ENCODE measurements around the gene TMEM132C. TPM values are rescaled to one million over a fixed set of nuclear protein-coding genes. Genes with fewer than 3 reads are reported as not detected.

Gene TMEM132C
- total RNA-seq, 2 experiments from 2014 or later = not detected

DNA sequence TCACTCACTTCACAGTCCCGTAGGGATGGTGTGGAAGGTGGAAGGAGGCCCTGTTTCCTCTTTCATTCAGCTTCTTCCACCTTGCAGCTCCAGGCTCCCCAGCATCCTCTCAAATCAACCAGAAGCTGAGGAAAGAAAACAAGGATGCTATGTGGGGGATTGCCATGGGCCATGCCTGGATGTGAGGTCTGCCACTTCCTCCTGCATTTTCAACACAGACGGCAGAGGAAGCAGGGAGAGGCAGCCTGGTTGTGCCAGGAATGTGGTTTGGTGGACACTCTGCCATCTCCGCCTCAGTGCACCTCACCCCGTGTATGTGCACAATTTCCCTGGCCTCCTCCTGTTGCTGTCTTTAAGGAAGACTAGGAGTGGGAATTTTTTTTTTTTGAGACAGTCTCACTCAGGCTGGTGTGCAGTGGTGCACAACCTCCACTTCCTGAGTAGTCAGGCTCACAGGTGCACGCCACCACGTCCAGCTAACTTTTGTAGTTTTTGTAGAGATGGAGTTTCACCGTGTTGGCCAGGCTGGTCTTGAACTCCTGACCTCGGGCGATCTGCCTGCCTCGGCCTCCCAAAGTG, 457.6 kb downstream of the TMEM132C start:
- ATAC-seq (no peak), DNase-seq (no peak)
- H3K36me3 Mint-ChIP-seq = no peaks in the 10 kb centered on the region
- no peaks in the 10 kb centered on the region for H3K4me1 Mint-ChIP-seq
- peaks cover 2% of the 10 kb centered on the region for H3K27me3 Mint-ChIP-seq
- CTCF ChIA-PET = no interaction called here
- peaks cover 2% of the 10 kb centered on the region for H3K9me3 Mint-ChIP-seq (ENCODE audit: low read depth)
- H3K4me3 Mint-ChIP-seq = no peak overlapping the region
- no peak overlapping the region for H3K27ac Mint-ChIP-seq

DNA sequence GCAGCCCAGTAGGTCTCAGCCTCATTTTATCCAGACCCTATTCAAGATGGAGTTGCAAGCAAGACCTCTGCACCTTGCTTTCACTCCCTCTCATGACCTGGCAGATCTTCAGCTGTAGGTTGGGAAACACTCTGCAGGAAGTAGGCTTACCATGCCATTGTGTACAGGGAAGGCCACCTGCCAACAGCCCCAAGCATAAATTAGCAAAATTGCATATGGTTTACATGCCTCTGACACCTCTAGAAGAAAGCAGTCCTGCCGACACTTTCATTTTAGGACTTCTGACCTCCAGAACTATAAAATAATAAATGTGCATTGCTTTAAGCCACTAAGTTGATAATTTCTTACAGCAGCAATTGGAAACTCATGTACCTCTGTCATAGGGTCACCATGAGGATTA, 459.9 kb downstream of the TMEM132C start:
- CTCF ChIA-PET = no interaction called here
- ATAC-seq (no peak), DNase-seq (no peak)
- no peak overlapping the region for H3K4me3 Mint-ChIP-seq
- peaks cover 4% of the 10 kb centered on the region for H3K27me3 Mint-ChIP-seq
- H3K9me3 Mint-ChIP-seq (ENCODE audit: low read depth) = no peaks in the 10 kb centered on the region
- no peaks in the 10 kb centered on the region for H3K36me3 Mint-ChIP-seq
- no peak overlapping the region for H3K27ac Mint-ChIP-seq
- no peaks in the 10 kb centered on the region for H3K4me1 Mint-ChIP-seq

DNA sequence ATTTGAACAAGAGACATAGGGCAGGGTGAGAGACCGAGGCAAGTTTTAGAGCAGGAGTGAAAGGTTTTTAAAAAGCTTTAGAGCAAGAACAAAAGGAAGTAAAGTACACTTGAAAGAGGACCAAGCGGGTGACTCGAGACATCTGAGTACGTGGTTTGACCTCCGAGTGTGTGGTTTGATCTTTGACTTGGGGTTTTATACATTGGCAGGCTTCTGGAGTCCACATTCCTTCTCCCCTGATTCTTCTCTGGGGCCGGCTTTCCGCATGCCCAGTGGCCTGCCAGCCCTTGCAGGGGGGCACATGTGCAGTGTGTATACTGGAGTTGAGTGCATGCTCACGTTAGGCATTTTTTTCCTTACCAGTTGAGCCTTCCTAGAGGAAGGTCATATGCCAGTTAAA, 460.5 kb downstream of the TMEM132C start:
- DNase-seq (no peak), ATAC-seq (no peak)
- Mint-ChIP-seq H3K36me3 (no peaks in the 10 kb centered on the region), H3K27ac (no peak overlapping the region), H3K27me3 (peaks cover 4% of the 10 kb centered on the region), H3K4me1 (no peaks in the 10 kb centered on the region), H3K4me3 (no peak overlapping the region), H3K9me3 (ENCODE audit: low read depth) (no peaks in the 10 kb centered on the region)
- CTCF ChIA-PET = no interaction called here

DNA sequence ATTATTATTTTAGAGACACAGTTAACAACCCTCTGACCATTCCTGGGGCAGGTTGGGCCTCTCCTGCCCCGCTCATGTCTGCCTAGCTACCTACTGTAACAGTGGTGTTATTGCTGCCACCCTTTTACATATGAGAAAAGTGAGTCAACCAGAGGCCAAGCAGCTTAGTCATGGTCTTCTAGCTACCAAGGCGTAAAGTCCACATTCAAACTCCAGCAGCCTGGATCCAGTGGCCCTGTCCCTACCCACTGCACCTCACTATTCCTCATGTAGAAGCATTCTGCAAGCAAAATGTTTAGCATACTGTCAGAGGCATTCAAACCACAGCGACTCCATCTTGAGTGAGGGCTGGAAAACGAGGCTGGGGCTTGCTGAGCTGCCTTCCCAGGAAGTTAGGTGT, 461.0 kb downstream of the TMEM132C start:
- H3K27me3 Mint-ChIP-seq = peaks cover 4% of the 10 kb centered on the region

DNA sequence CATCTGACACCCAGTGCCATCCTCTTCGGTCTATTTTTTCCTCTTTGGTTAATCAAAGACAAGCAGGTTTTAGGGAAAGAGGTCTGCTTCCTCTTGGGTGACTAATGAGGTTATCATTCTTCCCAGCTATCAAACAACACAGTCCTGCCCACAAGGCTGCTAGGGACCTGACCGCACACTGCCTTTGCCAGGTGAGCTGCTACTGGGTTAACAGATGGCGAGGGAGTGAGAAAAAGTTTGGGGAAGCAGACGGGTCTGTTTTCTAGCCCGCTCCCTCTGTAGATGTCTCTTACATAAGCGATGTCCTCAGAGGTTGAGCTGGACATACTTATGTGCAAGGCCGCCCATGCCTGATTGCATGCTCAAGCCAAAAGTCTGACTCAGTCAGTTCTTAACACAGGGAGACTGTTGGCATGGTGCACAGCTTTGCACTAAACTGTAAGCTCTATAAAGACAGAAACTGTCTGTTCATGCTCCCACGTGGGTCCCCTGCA, 462.7 kb downstream of the TMEM132C start:
- H3K4me1 Mint-ChIP-seq = no peaks in the 10 kb centered on the region
- peaks cover 4% of the 10 kb centered on the region for H3K27me3 Mint-ChIP-seq
- no peaks in the 10 kb centered on the region for H3K36me3 Mint-ChIP-seq
- no peaks in the 10 kb centered on the region for H3K9me3 Mint-ChIP-seq (ENCODE audit: low read depth)
- H3K27ac Mint-ChIP-seq = no peak overlapping the region
- no peak overlapping the region for H3K4me3 Mint-ChIP-seq
- DNase-seq = no peak
- ATAC-seq = no peak
- CTCF ChIA-PET = no interaction called here

More for the DNA sequence above, 461.0 kb downstream of the TMEM132C start:
- DNase-seq = no peak
- CTCF ChIA-PET = no interaction called here
- no peaks in the 10 kb centered on the region for H3K9me3 Mint-ChIP-seq (ENCODE audit: low read depth)
- ATAC-seq = no peak
- H3K36me3 Mint-ChIP-seq = no peaks in the 10 kb centered on the region
- no peak overlapping the region for H3K4me3 Mint-ChIP-seq
- H3K4me1 Mint-ChIP-seq = no peaks in the 10 kb centered on the region
- no peak overlapping the region for H3K27ac Mint-ChIP-seq

DNA sequence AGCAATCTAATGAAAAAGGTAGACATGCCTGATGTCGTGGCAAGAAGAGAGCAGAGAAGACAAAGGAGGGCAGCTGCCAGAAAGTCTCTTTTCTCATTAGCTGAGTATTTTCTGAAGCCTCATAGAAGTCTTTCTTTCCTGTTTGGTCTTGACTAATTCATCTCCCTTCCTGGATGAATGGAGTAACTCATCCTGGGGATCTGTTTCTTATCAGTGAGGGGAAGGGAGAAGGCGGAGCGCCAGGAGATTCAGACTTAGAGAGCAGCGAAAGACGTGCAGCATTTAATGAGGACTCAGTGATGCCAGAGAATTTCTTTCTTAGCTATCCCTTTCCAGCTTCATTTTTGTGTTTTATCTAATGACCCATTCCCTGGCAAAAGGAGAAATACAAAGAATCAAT, 467.4 kb downstream of the TMEM132C start:
- Mint-ChIP-seq H3K4me1 (no peaks in the 10 kb centered on the region), H3K27ac (no peak overlapping the region), H3K27me3 (peaks cover 4% of the 10 kb centered on the region), H3K4me3 (no peak overlapping the region), H3K9me3 (ENCODE audit: low read depth) (no peaks in the 10 kb centered on the region), H3K36me3 (no peaks in the 10 kb centered on the region)
- CTCF ChIA-PET = no interaction called here
- no peak for ATAC-seq
- DNase-seq = no peak

DNA sequence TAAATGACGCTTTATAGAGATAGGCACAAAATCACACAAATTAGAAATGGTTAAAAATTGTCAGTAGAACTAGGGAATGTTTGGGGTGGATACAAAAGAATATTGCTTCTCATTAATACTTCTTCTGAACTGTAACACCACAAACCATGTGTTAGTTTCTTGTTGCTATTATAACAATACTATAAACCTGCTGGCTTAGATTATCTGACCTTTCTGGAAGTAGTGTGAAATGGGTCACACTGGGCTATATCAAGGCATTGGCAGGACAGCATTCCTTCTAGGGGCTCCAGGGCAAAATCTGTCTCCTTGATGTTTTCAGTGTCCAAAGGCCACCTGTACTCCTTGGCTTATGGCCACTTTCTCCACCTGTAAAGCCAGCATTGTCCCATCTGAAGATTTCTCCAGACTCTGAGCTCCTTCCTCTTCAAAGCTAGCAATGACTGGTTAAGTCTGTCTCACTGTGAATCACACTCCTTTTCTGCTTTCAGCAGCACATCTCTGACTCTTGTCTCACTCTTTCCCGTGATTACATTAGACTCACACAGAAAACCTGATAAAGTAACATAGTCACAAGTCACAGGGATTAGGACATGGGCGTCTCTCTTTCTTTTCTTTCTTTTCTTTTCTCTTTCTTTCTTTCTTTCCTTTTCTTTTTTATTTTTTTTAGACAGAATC, 470.5 kb downstream of the TMEM132C start:
- CTCF ChIA-PET = no interaction called here
- H3K9me3 Mint-ChIP-seq (ENCODE audit: low read depth) = no peaks in the 10 kb centered on the region
- H3K27ac Mint-ChIP-seq = no peak overlapping the region
- H3K27me3 Mint-ChIP-seq = no peaks in the 10 kb centered on the region
- DNase-seq (no peak), ATAC-seq (no peak)
- H3K36me3 Mint-ChIP-seq = no peaks in the 10 kb centered on the region
- H3K4me3 Mint-ChIP-seq = no peak overlapping the region
- H3K4me1 Mint-ChIP-seq = no peaks in the 10 kb centered on the region

DNA sequence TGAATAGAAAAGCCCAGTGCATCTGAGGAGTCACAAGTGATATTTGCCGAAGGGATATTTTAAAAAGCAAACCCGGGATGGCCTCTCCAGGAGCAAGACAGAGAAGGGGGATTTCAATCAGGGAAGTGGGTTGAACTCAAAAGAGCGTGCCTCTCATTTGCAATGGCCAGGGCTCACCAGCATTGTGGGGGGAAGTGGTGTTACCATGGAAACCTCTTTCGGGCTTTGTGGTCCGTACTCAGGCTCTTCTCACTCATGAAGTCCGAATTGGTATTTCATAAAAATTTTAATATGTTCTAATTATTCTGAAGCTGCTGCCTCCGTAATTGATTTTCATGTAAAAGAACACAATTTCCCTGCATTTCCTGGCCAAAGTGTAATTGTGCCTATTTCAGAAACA, 476.9 kb downstream of the TMEM132C start:
- no peaks in the 10 kb centered on the region for H3K4me1 Mint-ChIP-seq
- H3K36me3 Mint-ChIP-seq = no peaks in the 10 kb centered on the region
- H3K27ac Mint-ChIP-seq = no peak overlapping the region
- no peaks in the 10 kb centered on the region for H3K27me3 Mint-ChIP-seq
- no peaks in the 10 kb centered on the region for H3K9me3 Mint-ChIP-seq (ENCODE audit: low read depth)
- ATAC-seq = no peak
- no peak for DNase-seq
- CTCF ChIA-PET = no interaction called here
- no peak overlapping the region for H3K4me3 Mint-ChIP-seq

DNA sequence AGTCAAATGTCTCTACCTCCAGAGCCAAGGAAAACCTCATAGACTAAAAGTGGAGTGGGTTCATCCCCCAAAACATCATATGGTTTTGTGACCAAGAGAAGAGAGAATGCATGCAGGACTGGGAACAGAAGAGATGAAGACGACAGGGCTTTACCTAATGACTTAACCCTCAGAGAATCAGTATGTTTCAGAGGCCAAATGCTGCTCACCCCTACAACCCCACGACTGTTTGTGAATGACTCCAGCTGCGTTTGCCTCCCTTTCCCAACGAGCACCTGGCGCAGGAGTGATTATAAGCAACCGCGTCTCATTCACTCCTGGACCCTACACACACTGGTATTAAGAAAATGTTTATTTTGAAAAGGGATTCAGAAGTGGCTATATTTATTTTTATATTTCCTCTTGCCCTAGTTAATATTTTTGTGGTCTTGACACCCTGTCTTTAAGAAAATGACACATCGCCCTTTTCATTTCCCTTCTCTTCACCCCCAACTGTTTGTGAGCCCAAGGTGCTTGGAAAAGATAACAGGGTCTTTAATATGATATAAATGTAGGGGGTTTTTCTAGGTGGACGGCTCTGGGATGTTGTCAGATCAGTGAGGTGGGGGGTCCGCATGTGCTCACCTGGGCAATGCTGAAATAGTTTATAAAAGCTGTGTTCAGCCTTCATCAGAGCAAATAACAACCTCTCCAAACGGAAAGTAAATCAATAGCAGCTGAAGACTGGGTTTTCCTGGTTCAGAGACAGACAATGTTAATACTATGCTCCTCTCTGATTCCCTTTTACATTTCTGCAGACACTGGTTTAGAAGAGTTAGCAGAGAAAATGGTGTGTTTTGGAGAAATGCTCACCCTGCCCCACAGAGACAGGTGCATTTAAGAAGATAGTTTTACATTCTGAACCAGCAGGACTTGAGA, 479.1 kb downstream of the TMEM132C start:
- H3K9me3 Mint-ChIP-seq (ENCODE audit: low read depth) = no peaks in the 10 kb centered on the region
- H3K27ac Mint-ChIP-seq = no peak overlapping the region
- H3K4me3 Mint-ChIP-seq = no peak overlapping the region
- ATAC-seq (no peak), DNase-seq (no peak)
- H3K27me3 Mint-ChIP-seq = no peaks in the 10 kb centered on the region
- no peaks in the 10 kb centered on the region for H3K4me1 Mint-ChIP-seq
- CTCF ChIA-PET = interaction anchor here (1.2 kb wide), 1 partner anchor 487 kb away, joined by 3 read pairs; no protein-coding TSS in a partner anchor
- no peaks in the 10 kb centered on the region for H3K36me3 Mint-ChIP-seq

DNA sequence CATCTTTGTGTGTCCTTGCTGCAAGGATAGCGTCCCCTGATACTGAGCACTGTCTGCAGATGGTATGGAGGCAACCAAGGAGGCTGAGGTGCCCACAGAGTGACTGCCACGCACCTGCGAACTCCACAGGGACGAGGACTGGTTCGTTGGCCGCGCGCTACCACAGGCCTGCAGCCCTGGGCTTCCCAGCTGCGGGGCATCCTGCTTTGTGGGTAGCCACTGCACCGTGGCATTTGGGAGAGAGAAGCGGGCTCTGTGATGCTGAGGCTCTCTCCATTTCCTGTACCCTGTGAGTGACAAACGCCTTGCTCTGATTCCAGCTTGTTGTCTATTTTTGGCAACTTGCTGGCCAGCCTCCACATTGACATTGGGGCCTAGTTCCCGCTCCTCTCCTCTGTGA, 480.5 kb downstream of the TMEM132C start:
- H3K27me3 Mint-ChIP-seq = no peaks in the 10 kb centered on the region
- DNase-seq (no peak), ATAC-seq (no peak)
- H3K36me3 Mint-ChIP-seq = no peaks in the 10 kb centered on the region
- no peak overlapping the region for H3K4me3 Mint-ChIP-seq
- H3K27ac Mint-ChIP-seq = no peak overlapping the region
- CTCF ChIA-PET = no interaction called here
- H3K9me3 Mint-ChIP-seq (ENCODE audit: low read depth) = no peaks in the 10 kb centered on the region
- H3K4me1 Mint-ChIP-seq = no peaks in the 10 kb centered on the region

DNA sequence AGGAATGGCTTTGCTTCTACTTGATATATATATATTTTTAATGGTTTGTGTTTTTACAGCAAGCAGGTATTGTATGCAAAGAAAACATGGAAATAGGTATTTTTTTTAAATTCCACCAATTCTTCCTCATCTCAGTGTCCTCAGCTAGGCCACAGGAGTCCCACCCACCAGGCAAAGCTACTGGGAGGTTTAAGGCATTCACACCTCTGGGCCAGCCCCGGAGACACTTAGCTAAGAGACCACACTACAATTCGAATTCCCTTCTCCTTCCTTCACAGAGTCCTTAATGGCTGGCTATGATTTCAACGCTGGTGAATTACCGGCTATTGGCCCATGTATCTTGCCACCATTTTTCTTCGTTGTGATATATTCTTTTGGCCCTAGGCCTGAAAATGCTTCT, 485.4 kb downstream of the TMEM132C start:
- no peaks in the 10 kb centered on the region for H3K4me1 Mint-ChIP-seq
- no peak for DNase-seq
- CTCF ChIA-PET = no interaction called here
- no peaks in the 10 kb centered on the region for H3K9me3 Mint-ChIP-seq (ENCODE audit: low read depth)
- H3K27me3 Mint-ChIP-seq = no peaks in the 10 kb centered on the region
- ATAC-seq = no peak
- no peaks in the 10 kb centered on the region for H3K36me3 Mint-ChIP-seq
- no peak overlapping the region for H3K4me3 Mint-ChIP-seq
- H3K27ac Mint-ChIP-seq = no peak overlapping the region

DNA sequence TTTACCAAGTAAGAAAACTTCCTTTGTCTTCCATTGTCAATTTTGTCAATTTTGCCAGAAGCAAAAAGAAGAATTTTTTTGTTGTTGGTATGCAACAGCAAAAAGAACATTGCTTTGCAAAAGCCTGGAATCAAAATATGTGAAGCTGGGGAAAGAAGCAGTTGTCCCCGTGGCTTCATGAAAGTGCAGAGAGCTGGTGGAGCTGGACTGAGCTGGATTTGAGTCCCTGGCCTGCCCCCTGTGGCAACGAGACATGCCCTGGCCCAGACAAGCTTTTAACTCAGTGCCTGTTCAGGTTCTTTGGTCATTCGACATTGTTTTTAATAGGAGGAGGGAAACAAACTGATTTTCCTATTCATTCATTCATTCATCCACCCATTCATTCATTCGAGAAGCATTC, 486.5 kb downstream of the TMEM132C start:
- CTCF ChIA-PET = no interaction called here
- Mint-ChIP-seq H3K36me3 (no peaks in the 10 kb centered on the region), H3K4me3 (no peak overlapping the region), H3K27ac (no peak overlapping the region), H3K27me3 (no peaks in the 10 kb centered on the region), H3K4me1 (no peaks in the 10 kb centered on the region), H3K9me3 (ENCODE audit: low read depth) (no peaks in the 10 kb centered on the region)
- DNase-seq (no peak), ATAC-seq (no peak)

DNA sequence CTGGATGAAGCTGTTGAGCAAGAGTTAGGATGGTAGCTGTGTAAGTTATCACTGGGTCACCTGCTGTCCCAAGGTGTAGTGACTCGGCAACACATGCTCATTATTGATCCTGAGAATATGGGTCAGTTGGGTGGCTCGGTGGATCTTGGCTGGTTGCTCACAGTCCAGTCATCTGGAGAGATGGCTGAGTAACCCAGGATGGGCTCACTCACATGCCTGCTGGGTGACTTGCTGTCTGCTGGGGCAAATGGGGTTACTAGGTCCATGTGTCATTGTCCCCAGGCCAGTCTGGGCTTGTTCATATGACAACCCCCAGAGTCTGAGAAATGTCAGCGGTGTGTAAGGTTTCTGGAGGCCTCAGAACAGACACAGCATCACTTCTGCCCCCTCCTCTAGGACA, 487.3 kb downstream of the TMEM132C start:
- CTCF ChIA-PET = no interaction called here
- Mint-ChIP-seq H3K27ac (no peak overlapping the region), H3K36me3 (no peaks in the 10 kb centered on the region), H3K4me3 (no peak overlapping the region), H3K27me3 (no peaks in the 10 kb centered on the region), H3K4me1 (no peaks in the 10 kb centered on the region), H3K9me3 (ENCODE audit: low read depth) (no peaks in the 10 kb centered on the region)
- no peak for ATAC-seq
- no peak for DNase-seq

DNA sequence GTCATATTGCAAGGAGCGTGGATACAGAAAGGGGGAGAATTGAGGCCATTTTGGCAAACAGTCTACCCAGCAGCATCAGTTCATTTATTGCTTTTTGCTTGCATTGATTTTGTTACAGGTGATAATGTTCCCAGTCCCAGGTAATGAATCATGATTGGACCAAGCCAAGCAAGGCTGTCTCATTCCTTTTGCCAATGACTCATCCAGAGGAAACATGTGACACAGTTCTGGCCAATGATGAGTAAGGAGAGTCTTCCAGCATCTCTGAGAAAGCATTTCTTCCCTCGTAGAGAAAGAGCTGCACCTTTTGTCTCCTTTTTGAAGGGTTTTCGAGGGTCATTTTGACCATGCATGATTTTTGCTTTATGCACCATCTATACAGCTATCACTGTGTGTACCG, 488.6 kb downstream of the TMEM132C start:
- Mint-ChIP-seq H3K9me3 (ENCODE audit: low read depth) (no peaks in the 10 kb centered on the region), H3K27ac (no peak overlapping the region), H3K27me3 (no peaks in the 10 kb centered on the region), H3K36me3 (no peaks in the 10 kb centered on the region), H3K4me1 (no peaks in the 10 kb centered on the region), H3K4me3 (no peak overlapping the region)
- ATAC-seq (no peak), DNase-seq (no peak)
- CTCF ChIA-PET = no interaction called here
